ENCODE results near the gene LSM6.

DNA sequence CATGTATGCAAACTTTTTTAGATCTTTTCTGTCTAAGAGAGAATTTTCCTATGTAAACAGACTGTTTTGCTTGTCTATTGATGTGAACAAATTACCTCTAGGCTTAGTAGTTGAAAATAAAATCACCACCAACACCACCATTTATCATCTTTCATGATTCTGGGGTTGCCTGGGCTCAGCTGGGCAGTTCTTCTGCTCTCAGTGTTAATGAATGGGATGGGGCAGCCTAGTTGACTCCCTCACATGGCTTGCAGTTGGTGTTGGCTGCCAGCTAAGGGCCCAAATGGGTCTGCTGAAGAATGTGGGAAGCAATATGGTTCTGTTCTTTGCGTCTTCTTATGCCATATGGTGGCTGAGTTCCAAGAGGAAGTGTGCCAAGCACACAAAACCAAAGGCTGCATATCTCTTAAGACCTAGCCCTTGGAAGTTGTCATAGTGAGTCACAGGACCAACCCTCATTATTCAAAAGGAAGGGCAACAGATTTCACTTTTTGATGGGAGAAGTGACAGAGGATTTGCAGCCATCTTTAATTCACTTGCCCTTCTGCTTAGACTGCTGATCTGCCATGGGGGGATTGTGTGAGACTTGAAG lies 56.7 kb downstream of the LSM6 start:
- TF ChIP-seq, protein P1, sequence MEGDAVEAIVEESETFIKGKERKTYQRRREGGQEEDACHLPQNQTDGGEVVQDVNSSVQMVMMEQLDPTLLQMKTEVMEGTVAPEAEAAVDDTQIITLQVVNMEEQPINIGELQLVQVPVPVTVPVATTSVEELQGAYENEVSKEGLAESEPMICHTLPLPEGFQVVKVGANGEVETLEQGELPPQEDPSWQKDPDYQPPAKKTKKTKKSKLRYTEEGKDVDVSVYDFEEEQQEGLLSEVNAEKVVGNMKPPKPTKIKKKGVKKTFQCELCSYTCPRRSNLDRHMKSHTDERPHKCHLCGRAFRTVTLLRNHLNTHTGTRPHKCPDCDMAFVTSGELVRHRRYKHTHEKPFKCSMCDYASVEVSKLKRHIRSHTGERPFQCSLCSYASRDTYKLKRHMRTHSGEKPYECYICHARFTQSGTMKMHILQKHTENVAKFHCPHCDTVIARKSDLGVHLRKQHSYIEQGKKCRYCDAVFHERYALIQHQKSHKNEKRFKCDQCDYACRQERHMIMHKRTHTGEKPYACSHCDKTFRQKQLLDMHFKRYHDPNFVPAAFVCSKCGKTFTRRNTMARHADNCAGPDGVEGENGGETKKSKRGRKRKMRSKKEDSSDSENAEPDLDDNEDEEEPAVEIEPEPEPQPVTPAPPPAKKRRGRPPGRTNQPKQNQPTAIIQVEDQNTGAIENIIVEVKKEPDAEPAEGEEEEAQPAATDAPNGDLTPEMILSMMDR (tag by site-specific recombination; IDR thresholded peaks at IDR 0.05): no peak
- TF ChIP-seq, protein P2, sequence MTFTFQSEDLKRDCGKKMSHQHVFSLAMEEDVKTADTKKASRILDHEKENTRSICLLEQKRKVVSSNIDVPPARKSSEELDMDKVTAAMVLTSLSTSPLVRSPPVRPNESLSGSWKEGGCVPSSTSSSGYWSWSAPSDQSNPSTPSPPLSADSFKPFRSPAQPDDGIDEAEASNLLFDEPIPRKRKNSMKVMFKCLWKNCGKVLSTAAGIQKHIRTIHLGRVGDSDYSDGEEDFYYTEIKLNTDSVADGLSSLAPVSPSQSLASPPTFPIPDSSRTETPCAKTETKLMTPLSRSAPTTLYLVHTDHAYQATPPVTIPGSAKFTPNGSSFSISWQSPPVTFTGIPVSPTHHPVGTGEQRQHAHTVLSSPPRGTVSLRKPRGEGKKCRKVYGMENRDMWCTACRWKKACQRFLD (tag by site-specific recombination; IDR thresholded peaks at IDR 0.05): no peak
- no peak for TF ChIP-seq WT1 (tag by site-specific recombination; IDR thresholded peaks at IDR 0.05)
- TF ChIP-seq GLIS1 (tag by site-specific recombination; IDR thresholded peaks at IDR 0.05): no peak
